Ascending aorta (tissue), 2 donors: ENCODE measurements around the gene MYH14. TPM values are rescaled to one million over a fixed set of nuclear protein-coding genes. Genes with fewer than 3 reads are reported as not detected.

ENCODE experiments used
- DNase-seq, 2 donors: peaks; one replicate each; pipeline ENCODE4 v3.0.0-alpha.2; 2019; ENCODE audit warnings: low spot score in 2 of 2
- H3K27ac ChIP-seq, 2 donors: fragments of 200-600 bp; sonication (generic); one replicate each; pipeline ENCODE4 v1.5.1; 2016 to 2017; ENCODE audit warnings: mild to moderate bottlenecking in 1 of 2
- H3K27me3 ChIP-seq: fragments of 200-600 bp; sonication (generic); one replicate; pipeline ENCODE4 v1.5.1; 2017
- H3K36me3 ChIP-seq, 2 donors: fragments of 200-600 bp; sonication (generic); one replicate each; pipeline ENCODE4 v1.5.1; 2016
- H3K4me1 ChIP-seq, 2 donors: fragments of 200-600 bp; sonication (generic); one replicate each; pipeline ENCODE4 v1.5.1; 2016 to 2017; ENCODE audit warnings: mild to moderate bottlenecking in 1 of 2
- H3K4me3 ChIP-seq, 2 donors: fragments of 200-600 bp; sonication (generic); one replicate each; pipeline ENCODE4 v1.5.1; 2016 to 2017; ENCODE audit warnings: mild to moderate bottlenecking in 1 of 2
- H3K9me3 ChIP-seq, 2 donors: fragments of 200-600 bp; sonication (generic); one replicate each; pipeline ENCODE4 v1.5.1; 2016
- intact Hi-C: fragments of 100-400 bp; cut with DNase I; formaldehyde crosslinking; loops from one replicate; pipeline ENCODE4 v1.15.1; 2023
- total RNA-seq: library from RNA; depleted of rRNA; stranded (reverse); fragments of >200 nt; gene quantifications from one replicate; pipeline ENCODE4 v1.1.0, GENCODE V29; 2016
- TF ChIP-seq, protein P1 (sequence below), 3 experiments: fragments of 200-600 bp in 2 of 3; fragments of 450-650 bp in 1 of 3; sonication (generic) in 2 of 3; IDR thresholded peaks; one replicate each; pipeline ENCODE4 v1.5.1; 2016 to 2019; ENCODE audit warnings: antibody characterized with exemption in 3 of 3, mild to moderate bottlenecking in 1 of 3, moderate library complexity in 1 of 3

MYH14 gene
- total RNA-seq, 1 donor from 2014 or later = 8.6 TPM

DNA sequence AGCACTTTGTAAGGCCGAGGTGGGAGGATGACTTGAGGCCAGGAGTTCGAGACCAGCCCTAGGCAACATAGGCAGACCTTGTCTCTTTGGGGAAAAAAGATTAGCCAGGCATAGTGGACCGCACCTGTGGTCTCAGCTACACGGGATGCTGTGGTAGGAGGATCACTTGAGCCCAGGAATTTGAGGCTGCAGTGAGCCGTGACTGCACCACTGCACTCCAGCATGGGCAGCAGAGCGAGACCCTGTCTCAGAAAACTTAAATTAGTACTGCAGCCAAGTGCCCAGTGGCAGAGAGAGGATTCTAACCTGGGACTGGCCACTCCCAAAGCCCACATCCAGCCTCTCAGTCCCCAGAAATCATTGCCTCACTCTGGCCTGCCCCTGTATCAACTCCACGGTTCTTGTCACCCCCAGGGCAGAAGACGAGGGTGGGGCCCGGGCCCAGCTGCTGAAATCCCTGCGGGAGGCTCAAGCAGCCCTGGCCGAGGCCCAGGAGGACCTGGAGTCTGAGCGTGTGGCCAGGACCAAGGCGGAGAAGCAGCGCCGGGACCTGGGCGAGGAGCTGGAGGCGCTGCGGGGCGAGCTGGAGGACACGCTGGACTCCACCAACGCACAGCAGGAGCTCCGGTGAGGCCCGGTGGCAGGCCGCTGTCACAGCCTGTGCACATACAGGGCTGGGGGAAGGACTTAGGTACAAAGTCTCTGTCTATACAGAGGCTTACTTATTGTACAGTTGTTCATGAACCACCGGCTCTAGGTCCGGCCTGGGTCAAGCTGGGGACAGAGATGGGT is 72.4 kb downstream of the MYH14 start:
- H3K27ac ChIP-seq = no peak overlapping the region
- H3K4me3 ChIP-seq = no peak overlapping the region
- no peaks in the 10 kb centered on the region for H3K9me3 ChIP-seq
- no peaks in the 10 kb centered on the region for H3K4me1 ChIP-seq
- TF ChIP-seq, protein P1, sequence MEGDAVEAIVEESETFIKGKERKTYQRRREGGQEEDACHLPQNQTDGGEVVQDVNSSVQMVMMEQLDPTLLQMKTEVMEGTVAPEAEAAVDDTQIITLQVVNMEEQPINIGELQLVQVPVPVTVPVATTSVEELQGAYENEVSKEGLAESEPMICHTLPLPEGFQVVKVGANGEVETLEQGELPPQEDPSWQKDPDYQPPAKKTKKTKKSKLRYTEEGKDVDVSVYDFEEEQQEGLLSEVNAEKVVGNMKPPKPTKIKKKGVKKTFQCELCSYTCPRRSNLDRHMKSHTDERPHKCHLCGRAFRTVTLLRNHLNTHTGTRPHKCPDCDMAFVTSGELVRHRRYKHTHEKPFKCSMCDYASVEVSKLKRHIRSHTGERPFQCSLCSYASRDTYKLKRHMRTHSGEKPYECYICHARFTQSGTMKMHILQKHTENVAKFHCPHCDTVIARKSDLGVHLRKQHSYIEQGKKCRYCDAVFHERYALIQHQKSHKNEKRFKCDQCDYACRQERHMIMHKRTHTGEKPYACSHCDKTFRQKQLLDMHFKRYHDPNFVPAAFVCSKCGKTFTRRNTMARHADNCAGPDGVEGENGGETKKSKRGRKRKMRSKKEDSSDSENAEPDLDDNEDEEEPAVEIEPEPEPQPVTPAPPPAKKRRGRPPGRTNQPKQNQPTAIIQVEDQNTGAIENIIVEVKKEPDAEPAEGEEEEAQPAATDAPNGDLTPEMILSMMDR (IDR thresholded peaks at IDR 0.05) = no peak
- intact Hi-C loops = no loop called here
- peaks cover 0 to 3% of the 10 kb centered on the region in 2 donors for H3K36me3 ChIP-seq
- DNase-seq = no peak
- H3K27me3 ChIP-seq = no peaks in the 10 kb centered on the region

DNA sequence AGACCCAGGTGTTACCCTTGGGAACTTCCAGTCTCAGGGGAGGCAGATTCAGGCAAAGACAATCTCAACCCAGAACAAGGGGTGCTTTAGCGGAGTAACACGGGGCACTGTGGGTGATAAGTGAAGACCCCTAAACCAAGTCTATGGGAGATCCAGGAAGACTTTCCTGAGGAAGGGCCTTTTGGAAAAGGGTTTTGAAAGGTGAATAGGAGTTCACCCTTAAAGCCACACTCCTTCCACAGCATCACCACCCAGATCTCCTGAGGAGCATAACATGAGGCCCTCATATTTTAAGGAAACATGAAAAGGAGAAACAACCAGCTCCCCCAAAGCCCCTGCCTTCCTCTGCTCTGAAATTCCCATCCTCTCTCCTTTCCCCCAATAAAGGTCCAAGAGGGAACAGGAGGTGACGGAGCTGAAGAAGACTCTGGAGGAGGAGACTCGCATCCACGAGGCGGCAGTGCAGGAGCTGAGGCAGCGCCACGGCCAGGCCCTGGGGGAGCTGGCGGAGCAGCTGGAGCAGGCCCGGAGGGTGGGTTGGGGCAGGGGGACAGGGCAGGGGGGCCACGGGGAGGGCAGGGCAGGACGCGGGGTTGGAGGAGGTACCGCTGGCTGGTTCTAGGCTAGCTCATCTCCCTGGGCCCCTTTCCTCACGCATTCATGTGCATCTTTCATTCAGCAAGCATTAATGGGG is 73.1 kb downstream of the MYH14 start:
- no peak overlapping the region for H3K27ac ChIP-seq
- DNase-seq = no peak
- no peaks in the 10 kb centered on the region for H3K4me1 ChIP-seq
- TF ChIP-seq, protein P1 (IDR thresholded peaks at IDR 0.05) = no peak
- no peaks in the 10 kb centered on the region for H3K9me3 ChIP-seq
- intact Hi-C loops = no loop called here
- H3K36me3 ChIP-seq = peaks cover 3 to 7% of the 10 kb centered on the region in 2 donors
- no peaks in the 10 kb centered on the region for H3K27me3 ChIP-seq
- no peak overlapping the region for H3K4me3 ChIP-seq

DNA sequence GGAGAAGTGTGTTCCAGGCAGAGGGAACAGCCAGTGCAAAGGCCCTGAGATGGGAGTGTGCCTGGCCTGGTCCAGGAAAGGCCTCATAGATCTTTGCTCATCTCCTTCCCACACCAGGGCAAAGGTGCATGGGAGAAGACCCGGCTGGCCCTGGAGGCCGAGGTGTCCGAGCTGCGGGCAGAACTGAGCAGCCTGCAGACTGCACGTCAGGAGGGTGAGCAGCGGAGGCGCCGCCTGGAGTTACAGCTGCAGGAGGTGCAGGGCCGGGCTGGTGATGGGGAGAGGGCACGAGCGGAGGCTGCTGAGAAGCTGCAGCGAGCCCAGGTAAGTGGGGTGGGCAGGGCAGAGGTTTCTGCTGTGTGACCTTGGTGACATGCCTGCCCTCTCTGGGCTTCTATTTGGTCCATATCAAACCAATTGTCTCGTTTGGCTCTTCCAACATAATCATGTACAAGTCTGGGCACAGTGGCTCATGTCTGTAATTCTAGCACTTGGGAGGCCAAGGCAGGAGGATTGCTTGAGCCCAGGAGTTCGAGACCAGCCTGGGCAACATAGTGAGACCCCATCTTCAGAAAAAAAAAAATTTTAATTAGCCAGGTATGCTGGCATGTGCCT is 74.7 kb downstream of the MYH14 start:
- TF ChIP-seq, protein P1 (IDR thresholded peaks at IDR 0.05) = no peak
- intact Hi-C loops = no loop called here
- H3K27me3 ChIP-seq = no peaks in the 10 kb centered on the region
- H3K4me1 ChIP-seq = no peaks in the 10 kb centered on the region
- H3K4me3 ChIP-seq = no peak overlapping the region
- no peak for DNase-seq
- no peak overlapping the region for H3K27ac ChIP-seq
- peaks cover 3 to 9% of the 10 kb centered on the region in 2 donors for H3K36me3 ChIP-seq
- H3K9me3 ChIP-seq = no peaks in the 10 kb centered on the region

DNA sequence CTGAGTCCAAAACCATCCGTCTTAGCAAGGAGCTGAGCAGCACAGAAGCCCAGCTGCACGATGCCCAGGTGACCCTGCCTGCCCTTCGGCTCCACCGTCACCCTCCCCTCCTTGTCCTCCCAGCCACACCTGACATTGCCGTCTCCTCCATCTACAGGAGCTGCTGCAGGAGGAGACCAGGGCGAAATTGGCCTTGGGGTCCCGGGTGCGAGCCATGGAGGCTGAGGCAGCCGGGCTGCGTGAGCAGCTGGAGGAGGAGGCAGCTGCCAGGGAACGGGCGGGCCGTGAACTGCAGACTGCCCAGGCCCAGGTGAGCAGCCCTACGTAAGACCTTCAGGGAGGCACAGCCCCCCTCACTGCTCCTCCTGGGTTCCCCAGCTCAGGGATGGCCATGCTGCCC is 76.7 kb downstream of the MYH14 start:
- H3K4me3 ChIP-seq = no peak overlapping the region
- H3K36me3 ChIP-seq = peaks cover 3 to 9% of the 10 kb centered on the region in 2 donors
- no peaks in the 10 kb centered on the region for H3K27me3 ChIP-seq
- no peak for DNase-seq
- TF ChIP-seq, protein P1 (IDR thresholded peaks at IDR 0.05) = no peak
- no peaks in the 10 kb centered on the region for H3K4me1 ChIP-seq
- peaks cover 0 to 4% of the 10 kb centered on the region in 2 donors for H3K9me3 ChIP-seq
- intact Hi-C loops = no loop called here
- no peak overlapping the region for H3K27ac ChIP-seq

DNA sequence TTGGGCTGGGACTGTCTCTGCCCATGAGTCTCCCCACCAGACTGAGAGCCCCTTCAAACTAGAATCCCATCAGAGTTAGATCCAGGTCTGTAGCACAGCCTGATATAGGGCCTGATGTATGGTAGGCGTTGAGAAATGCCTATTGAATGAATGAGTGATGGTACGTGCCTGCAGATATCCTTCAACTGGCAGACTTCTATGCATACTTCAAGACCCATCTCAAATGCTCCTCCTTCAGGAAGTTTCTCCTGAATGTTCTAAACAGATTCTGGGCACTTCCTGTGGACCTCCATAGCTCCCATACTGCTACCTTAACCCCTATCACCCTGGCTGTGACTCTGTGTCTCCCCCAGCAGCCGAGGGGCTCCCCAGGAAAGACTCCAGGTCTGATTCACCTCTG is 77.6 kb downstream of the MYH14 start:
- TF ChIP-seq, protein P1 (IDR thresholded peaks at IDR 0.05) = no peak
- Histone ChIP-seq H3K4me1 (no peaks in the 10 kb centered on the region), H3K36me3 (peaks cover 3 to 10% of the 10 kb centered on the region in 2 donors), H3K9me3 (peaks cover 4 to 8% of the 10 kb centered on the region in 2 donors), H3K4me3 (no peak overlapping the region), H3K27ac (no peak overlapping the region), H3K27me3 (no peaks in the 10 kb centered on the region)
- intact Hi-C loops = no loop called here
- DNase-seq = no peak
